ENCODE data around the gene MYH10. TPM values are rescaled to one million over a fixed set of nuclear protein-coding genes. Genes with fewer than 3 reads are reported as not detected.

Gene MYH10
- total and polyA plus RNA-seq, 7 donors = 1.8 to 34.2 (median 1.9) TPM

DNA sequence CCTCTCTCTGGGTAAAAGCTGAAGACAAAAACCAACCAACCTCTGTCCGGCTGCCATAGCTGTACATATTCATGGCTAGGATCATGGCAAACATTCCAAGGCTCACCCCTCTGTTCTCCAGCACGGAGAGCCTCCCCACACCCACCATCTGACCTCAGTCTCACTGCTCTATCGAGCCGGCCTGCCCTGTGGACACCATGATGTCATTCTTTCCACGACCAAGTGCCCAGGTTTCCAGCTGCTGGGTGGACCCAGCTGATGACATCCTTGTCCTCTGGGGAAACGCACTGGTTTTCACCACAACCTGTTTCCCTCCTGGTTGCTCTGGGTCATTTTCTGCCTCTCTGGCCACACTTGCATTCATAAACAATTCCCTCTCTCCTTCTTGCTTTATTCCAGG lies 127.2 kb downstream of the MYH10 start:
- H3K36me3 ChIP-seq (ENCODE audit: insufficient read depth in 1 of 2, low read depth in 1 of 2) = peaks cover 2 to 24% of the 10 kb centered on the region in 2 donors
- 23 to 24% (median 24%) methylated on average over 6 of the region's 6 CpGs for WGBS, 3 donors
- H3K27ac ChIP-seq = no peak overlapping the region
- TF ChIP-seq, protein P1, sequence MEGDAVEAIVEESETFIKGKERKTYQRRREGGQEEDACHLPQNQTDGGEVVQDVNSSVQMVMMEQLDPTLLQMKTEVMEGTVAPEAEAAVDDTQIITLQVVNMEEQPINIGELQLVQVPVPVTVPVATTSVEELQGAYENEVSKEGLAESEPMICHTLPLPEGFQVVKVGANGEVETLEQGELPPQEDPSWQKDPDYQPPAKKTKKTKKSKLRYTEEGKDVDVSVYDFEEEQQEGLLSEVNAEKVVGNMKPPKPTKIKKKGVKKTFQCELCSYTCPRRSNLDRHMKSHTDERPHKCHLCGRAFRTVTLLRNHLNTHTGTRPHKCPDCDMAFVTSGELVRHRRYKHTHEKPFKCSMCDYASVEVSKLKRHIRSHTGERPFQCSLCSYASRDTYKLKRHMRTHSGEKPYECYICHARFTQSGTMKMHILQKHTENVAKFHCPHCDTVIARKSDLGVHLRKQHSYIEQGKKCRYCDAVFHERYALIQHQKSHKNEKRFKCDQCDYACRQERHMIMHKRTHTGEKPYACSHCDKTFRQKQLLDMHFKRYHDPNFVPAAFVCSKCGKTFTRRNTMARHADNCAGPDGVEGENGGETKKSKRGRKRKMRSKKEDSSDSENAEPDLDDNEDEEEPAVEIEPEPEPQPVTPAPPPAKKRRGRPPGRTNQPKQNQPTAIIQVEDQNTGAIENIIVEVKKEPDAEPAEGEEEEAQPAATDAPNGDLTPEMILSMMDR (IDR thresholded peaks at IDR 0.05) = no peak
- DNase-seq = peak; percentile 46 to 74
- H3K27me3 ChIP-seq (ENCODE audit: insufficient read depth in 3 of 3, low read length in 2 of 3) = no peaks in the 10 kb centered on the region
- H3K4me1 ChIP-seq = no peaks in the 10 kb centered on the region
- H3K9me3 ChIP-seq = no peaks in the 10 kb centered on the region
- ATAC-seq = peak in 3 of 4 donors; percentile 26 to 72 (median 53)
- H3K4me3 ChIP-seq = no peak overlapping the region
- intact Hi-C loops (cut with DNase I) = no loop called here

DNA sequence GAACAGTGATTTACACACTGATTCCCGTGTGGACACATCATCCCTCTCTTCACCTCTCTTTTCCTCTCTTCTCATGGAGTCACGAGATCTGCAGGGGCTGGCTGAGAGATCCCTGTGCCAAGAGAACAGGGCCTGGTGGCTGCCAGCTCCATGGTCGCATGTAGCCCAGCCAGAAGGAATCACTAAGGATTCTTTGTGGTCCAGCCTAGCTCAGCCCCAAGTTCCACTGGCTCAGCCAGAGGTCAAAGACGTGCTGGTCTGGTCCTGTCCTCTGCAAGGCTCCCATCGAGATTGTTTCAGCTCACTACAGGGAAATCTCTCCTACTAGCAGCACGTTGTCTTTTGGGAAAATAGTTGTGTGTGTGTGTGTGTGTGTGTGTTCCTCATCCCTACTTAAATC lies 128.4 kb downstream of the MYH10 start:
- H3K4me3 ChIP-seq = no peak overlapping the region
- no peak for ATAC-seq
- no peak overlapping the region for H3K27ac ChIP-seq
- TF ChIP-seq, protein P1 (IDR thresholded peaks at IDR 0.05) = no peak
- 68 to 73% (median 71%) methylated on average over 6 of the region's 6 CpGs for WGBS, 3 donors
- H3K27me3 ChIP-seq (ENCODE audit: insufficient read depth in 3 of 3, low read length in 2 of 3) = no peaks in the 10 kb centered on the region
- no peak for DNase-seq
- H3K9me3 ChIP-seq = no peaks in the 10 kb centered on the region
- intact Hi-C loops (cut with DNase I) = no loop called here
- no peaks in the 10 kb centered on the region for H3K4me1 ChIP-seq
- peaks cover 2 to 18% of the 10 kb centered on the region in 2 donors for H3K36me3 ChIP-seq (ENCODE audit: insufficient read depth in 1 of 2, low read depth in 1 of 2)

DNA sequence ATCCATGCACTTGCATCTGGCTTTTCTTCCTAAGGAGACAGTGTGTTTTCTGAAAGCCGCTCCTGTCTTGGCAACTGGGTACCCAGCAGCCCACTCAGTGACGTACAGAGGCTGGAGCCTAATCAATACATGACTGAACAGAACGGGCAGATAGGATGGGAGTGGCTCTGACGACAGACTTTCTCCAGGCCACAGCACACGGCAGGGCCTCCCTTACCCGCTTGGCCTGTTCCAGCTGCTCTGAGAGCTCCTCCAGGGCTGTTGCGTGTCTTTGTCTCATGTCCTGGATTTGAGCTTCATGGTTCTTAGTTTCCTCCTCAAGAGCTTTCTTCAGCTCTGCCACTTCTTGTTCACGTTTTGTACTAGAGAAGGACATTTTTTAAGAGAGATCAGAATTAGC lies 129.9 kb downstream of the MYH10 start:
- 90 to 96% (median 94%) methylated on average over 8 of the region's 8 CpGs for WGBS, 3 donors
- H3K4me1 ChIP-seq = no peaks in the 10 kb centered on the region
- H3K27me3 ChIP-seq (ENCODE audit: insufficient read depth in 3 of 3, low read length in 2 of 3) = no peaks in the 10 kb centered on the region
- peaks cover 2 to 11% of the 10 kb centered on the region in 2 donors for H3K36me3 ChIP-seq (ENCODE audit: insufficient read depth in 1 of 2, low read depth in 1 of 2)
- no peak overlapping the region for H3K27ac ChIP-seq
- ATAC-seq (no peak), DNase-seq (no peak)
- intact Hi-C loops (cut with DNase I) = no loop called here
- no peak overlapping the region for H3K4me3 ChIP-seq
- H3K9me3 ChIP-seq = no peaks in the 10 kb centered on the region
- TF ChIP-seq, protein P1 (IDR thresholded peaks at IDR 0.05) = no peak

DNA sequence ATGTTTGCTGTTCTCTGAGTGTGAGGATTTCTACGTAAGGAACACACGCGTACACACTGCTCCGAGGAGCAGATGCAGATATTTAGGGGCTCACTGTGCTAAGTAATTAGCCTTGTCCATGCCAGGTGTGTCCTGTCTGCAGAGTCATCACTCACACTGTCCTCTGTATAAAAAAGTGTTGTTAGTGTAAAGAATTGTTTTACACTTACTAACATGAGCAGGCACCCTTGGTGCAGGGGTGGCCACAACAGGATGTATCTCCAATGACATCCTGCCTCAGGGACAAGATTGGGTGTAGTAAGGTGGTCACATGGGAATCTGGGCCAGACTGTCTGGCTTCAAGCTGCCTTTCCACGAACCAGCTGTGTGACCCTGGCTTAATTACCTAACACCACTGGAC lies 130.9 kb downstream of the MYH10 start:
- 74 to 83% (median 79%) methylated on average over 5 of the region's 5 CpGs for WGBS, 3 donors
- no peaks in the 10 kb centered on the region for H3K4me1 ChIP-seq
- no peaks in the 10 kb centered on the region for H3K9me3 ChIP-seq
- TF ChIP-seq, protein P1 (IDR thresholded peaks at IDR 0.05) = no peak
- peaks cover 2 to 11% of the 10 kb centered on the region in 2 donors for H3K36me3 ChIP-seq (ENCODE audit: insufficient read depth in 1 of 2, low read depth in 1 of 2)
- ATAC-seq (no peak), DNase-seq (no peak)
- intact Hi-C loops (cut with DNase I) = no loop called here
- H3K27ac ChIP-seq = no peak overlapping the region
- no peaks in the 10 kb centered on the region for H3K27me3 ChIP-seq (ENCODE audit: insufficient read depth in 3 of 3, low read length in 2 of 3)
- H3K4me3 ChIP-seq = no peak overlapping the region

DNA sequence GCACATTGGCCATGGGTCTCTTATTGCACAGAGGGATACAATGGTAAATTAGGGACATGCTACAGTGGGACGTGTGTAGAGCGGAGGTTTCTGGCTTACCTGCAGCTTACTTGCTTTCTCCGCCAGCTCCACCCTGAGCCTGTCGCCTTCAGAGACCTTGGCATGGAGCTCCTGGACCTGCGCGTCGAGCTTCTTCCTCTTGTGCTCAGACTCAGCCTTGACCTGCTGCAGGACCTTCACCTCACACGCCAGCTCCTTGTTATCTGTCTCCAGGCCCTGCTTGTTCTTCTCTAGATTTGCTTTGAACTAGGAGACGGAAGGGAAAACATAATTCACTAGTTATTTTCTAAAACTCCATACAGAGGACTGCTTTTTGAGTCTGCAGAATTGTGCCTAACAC lies 131.4 kb downstream of the MYH10 start:
- WGBS, 3 donors = 90 to 96% (median 96%) methylated on average over 9 of the region's 9 CpGs
- no peak for ATAC-seq
- Histone ChIP-seq H3K27ac (no peak overlapping the region), H3K4me3 (no peak overlapping the region), H3K4me1 (no peaks in the 10 kb centered on the region), H3K9me3 (no peaks in the 10 kb centered on the region), H3K36me3 (ENCODE audit: insufficient read depth in 1 of 2, low read depth in 1 of 2) (peaks cover 2 to 11% of the 10 kb centered on the region in 2 donors), H3K27me3 (ENCODE audit: insufficient read depth in 3 of 3, low read length in 2 of 3) (no peaks in the 10 kb centered on the region)
- TF ChIP-seq, protein P1 (IDR thresholded peaks at IDR 0.05) = no peak
- no peak for DNase-seq
- intact Hi-C loops (cut with DNase I) = no loop called here

Data from psoas muscle (tissue), 8 donors.